GM18508 (cell line): ENCODE data around the gene CARD14.
"Not testable (repeated sequence)": the region's sequence is repeated elsewhere in the genome, so short reads cannot be mapped to it uniquely, and the experiment has no call there.

Source experiments
- ATAC-seq: cut with Tn5 transposase; IDR thresholded peaks from one replicate; pipeline ENCODE4 v1.9.1; 2021; ENCODE audit warnings: moderate number of reproducible peaks; ENCODE audit not compliant: insufficient read depth, unreplicated experiment

Gene CARD14

GRCh38 chr17:80147035-80147822, 22.6 kb upstream of the CARD14 start, which contains the start of gene EIF4A3:
EIF4A3 (minus strand) TSS chr17:80147128; CDS start chr17:80146961, 167 bp downstream.
- ATAC-seq = peak; percentile 52

- no peak for ATAC-seq
Observed at GRCh38 chr17:80151333-80151732, 18.5 kb upstream of the CARD14 start.

GRCh38 chr17:80152081-80152702, 17.6 kb upstream of the CARD14 start:
- no peak for ATAC-seq

GRCh38 chr17:80153004-80153403, 16.8 kb upstream of the CARD14 start:
- peak; percentile 53 for ATAC-seq

- ATAC-seq = no peak
Observed at GRCh38 chr17:80154166-80154565, 15.7 kb upstream of the CARD14 start.

GRCh38 chr17:80155600-80155999, 14.2 kb upstream of the CARD14 start:
- ATAC-seq = not testable (repeated sequence)

GRCh38 chr17:80158846-80159245, 11.0 kb upstream of the CARD14 start:
- no peak for ATAC-seq

- no peak for ATAC-seq
Observed at GRCh38 chr17:80160536-80160935, 9.3 kb upstream of the CARD14 start.

GRCh38 chr17:80163336-80163735, 6.5 kb upstream of the CARD14 start:
- ATAC-seq = no peak

GRCh38 chr17:80164185-80164584, 5.6 kb upstream of the CARD14 start:
- ATAC-seq = no peak

GRCh38 chr17:80166446-80166845, 3.4 kb upstream of the CARD14 start:
- no peak for ATAC-seq

GRCh38 chr17:80168371-80168770, 1.5 kb upstream of the CARD14 start:
- ATAC-seq = no peak

- no peak for ATAC-seq
Observed at GRCh38 chr17:80169107-80169506, 723 bp upstream of the CARD14 start.

- no peak for ATAC-seq
Observed at GRCh38 chr17:80171681-80172080, 1.9 kb downstream of the CARD14 start.

- ATAC-seq = no peak
Observed at GRCh38 chr17:80173126-80173525, 3.3 kb downstream of the CARD14 start.

- ATAC-seq = no peak
Observed at GRCh38 chr17:80173916-80174315, 4.1 kb downstream of the CARD14 start.

- no peak for ATAC-seq
Observed at GRCh38 chr17:80176757-80177156, 6.9 kb downstream of the CARD14 start.

- no peak for ATAC-seq
Observed at GRCh38 chr17:80177986-80178595, 8.3 kb downstream of the CARD14 start.

- ATAC-seq = no peak
Observed at GRCh38 chr17:80180192-80180591, 10.4 kb downstream of the CARD14 start.

GRCh38 chr17:80181431-80181830, 11.6 kb downstream of the CARD14 start:
- ATAC-seq = no peak

- no peak for ATAC-seq
Observed at GRCh38 chr17:80182118-80182844, 12.5 kb downstream of the CARD14 start.
